Lung (tissue), 12 donors: Measurements from ENCODE around the gene AGBL4. TPM values are rescaled to one million over a fixed set of nuclear protein-coding genes. Genes with fewer than 3 reads are reported as not detected.
"Not testable (repeated sequence)": the region's sequence is repeated elsewhere in the genome, so short reads cannot be mapped to it uniquely, and the experiment has no call there.

Experiments used
- ATAC-seq: fragments of 200-7000 bp; cut with Tn5 transposase; one replicate; pipeline ENCODE4 v1.9.1; 2020; ENCODE audit warnings: moderate number of reproducible peaks; ENCODE audit not compliant: insufficient read depth, low FRiP score
- DNase-seq, 3 donors: peaks; one replicate each; pipeline ENCODE4 v3.0.0-alpha.2; 2013 to 2017
- H3K27ac ChIP-seq, 2 donors: one replicate each; pipeline ENCODE4 v1.5.1; 2013; ENCODE audit warnings: mild to moderate bottlenecking in 2 of 2, moderate library complexity in 2 of 2, control low read depth in 1 of 2, inconsistent platforms in 1 of 2, low read depth in 1 of 2, low read length in 1 of 2
- H3K27me3 ChIP-seq, 3 donors: one replicate each; pipeline ENCODE4 v1.5.1; 2013; ENCODE audit warnings: low read length in 2 of 3; ENCODE audit not compliant: control insufficient read depth in 3 of 3, insufficient read depth in 3 of 3
- H3K36me3 ChIP-seq, 4 donors: one replicate each; pipeline ENCODE4 v1.5.1; 2013; ENCODE audit warnings: low read length in 4 of 4, mild to moderate bottlenecking in 1 of 4, moderate library complexity in 1 of 4; ENCODE audit not compliant: control insufficient read depth in 4 of 4, insufficient read depth in 4 of 4
- H3K4me1 ChIP-seq, 5 donors: one replicate each; pipeline ENCODE4 v1.5.1; 2013; ENCODE audit warnings: low read length in 5 of 5, mild to moderate bottlenecking in 2 of 5, moderate library complexity in 1 of 5; ENCODE audit not compliant: control insufficient read depth in 5 of 5, insufficient read depth in 5 of 5
- H3K4me3 ChIP-seq: one replicate; pipeline ENCODE4 v1.5.1; 2013; ENCODE audit warnings: mild to moderate bottlenecking, control low read depth, moderate library complexity
- H3K9ac ChIP-seq, 2 donors: one replicate each; pipeline ENCODE4 v1.5.1; 2013; ENCODE audit warnings: low read length in 2 of 2, control low read depth in 1 of 2; ENCODE audit not compliant: insufficient read depth in 1 of 2
- H3K9me3 ChIP-seq, 4 donors: one replicate each; pipeline ENCODE4 v1.5.1; 2013; ENCODE audit warnings: low read length in 3 of 4, mild to moderate bottlenecking in 1 of 4, moderate library complexity in 1 of 4; ENCODE audit not compliant: control insufficient read depth in 4 of 4, insufficient read depth in 3 of 4
- CTCF ChIP-seq: IDR thresholded peaks from 2 replicates; pipeline ENCODE4 v1.5.1; 2012; ENCODE audit warnings: mild to moderate bottlenecking; ENCODE audit errors: control extremely low read depth, extremely low read depth
- WGBS, 2 donors: extraction: QIAGEN DNeasy Blood & Tissue Kit; methylation state at CpG; one replicate each; pipeline ENCODE4 v1.1.7; 2013; 5-methylcytosine and 5-hydroxymethylcytosine counted together
- polyA plus RNA-seq, 2 donors: library from polyadenylated mRNA; stranded (reverse); fragments of 200-250 nt; gene quantifications; one replicate each; pipeline ENCODE4 v1.2.1, GENCODE V29; 2013
- total RNA-seq, 2 donors: library from RNA; depleted of rRNA in 1 of 2; stranded (reverse); fragments of >200 nt in 1 of 2; gene quantifications; one replicate each; pipeline ENCODE4 v1.2.1, GENCODE V29; 2014 to 2021
- donor health status: control.
- donor health status: control.
- donor health status: Bipolar disorder and iron deficiency.
- donor health status: healthy.
- donor health status: DM: yes; HTN: yes; CAD: no.

AGBL4 gene
- total and polyA plus RNA-seq, 4 donors, result 0.24 to 7.5 (median 2.6) TPM

- DNase-seq (no peak), ATAC-seq (no peak)
- Histone ChIP-seq H3K4me1 (no peaks in the 10 kb centered on the region), H3K27ac (no peak overlapping the region), H3K4me3 (no peak overlapping the region), H3K9ac (no peak overlapping the region), H3K27me3 (no peaks in the 10 kb centered on the region), H3K36me3 (no peaks in the 10 kb centered on the region), H3K9me3 (peaks cover 0 to 6% (median 0%) of the 10 kb centered on the region in 4 donors)
- no peak for TF ChIP-seq CTCF
- WGBS, 2 donors, result 49 to 55% methylated on average over 3 of the region's 3 CpGs
Observed at GRCh38 chr1:49765034-49765433, 258.7 kb downstream of the AGBL4 start.

GRCh38 chr1:49738118-49738517 lies 285.6 kb downstream of the AGBL4 start:
- not testable (repeated sequence) for DNase-seq, H3K36me3 ChIP-seq, H3K9me3 ChIP-seq, H3K27me3 ChIP-seq, H3K4me3 ChIP-seq, H3K9ac ChIP-seq, ATAC-seq, H3K4me1 ChIP-seq, H3K27ac ChIP-seq
- WGBS, 2 donors, result 92 to 95% methylated on average over 9 of the region's 9 CpGs

GRCh38 chr1:49728377-49728776 lies 295.4 kb downstream of the AGBL4 start:
- H3K4me1 ChIP-seq, result no peaks in the 10 kb centered on the region
- no peak overlapping the region for H3K4me3 ChIP-seq
- H3K27ac ChIP-seq, result no peak overlapping the region
- H3K27me3 ChIP-seq, result no peaks in the 10 kb centered on the region
- no peak for ATAC-seq
- peak in 2 of 3 donors; percentile 0 to 5 for DNase-seq
- TF ChIP-seq CTCF, result no peak
- no peak overlapping the region for H3K9ac ChIP-seq
- H3K9me3 ChIP-seq, result peaks cover 0 to 7% (median 2%) of the 10 kb centered on the region in 4 donors
- H3K36me3 ChIP-seq, result no peaks in the 10 kb centered on the region
- WGBS, 2 donors, result 31 to 39% methylated on average over 1 of the region's 1 CpG

GRCh38 chr1:49723662-49724061 lies 300.1 kb downstream of the AGBL4 start:
- no peak overlapping the region for H3K27ac ChIP-seq
- H3K4me1 ChIP-seq, result no peaks in the 10 kb centered on the region
- DNase-seq, result no peak
- no peak overlapping the region for H3K4me3 ChIP-seq
- TF ChIP-seq CTCF, result no peak
- no peaks in the 10 kb centered on the region for H3K36me3 ChIP-seq
- no peaks in the 10 kb centered on the region for H3K27me3 ChIP-seq
- peaks cover 0 to 4% (median 0%) of the 10 kb centered on the region in 4 donors for H3K9me3 ChIP-seq
- no peak for ATAC-seq
- 92 to 100% methylated on average over 1 of the region's 1 CpG for WGBS, 2 donors
- H3K9ac ChIP-seq, result no peak overlapping the region
